HT-29 (cell line): Measurements from ENCODE around the gene S100A10. TPM values are rescaled to one million over a fixed set of nuclear protein-coding genes. Genes with fewer than 3 reads are reported as not detected.
A peak's percentile ranks its signal among the peaks of the same experiment; 100 is the strongest.

ENCODE experiments used
- DNase-seq: peaks from one replicate; pipeline ENCODE4 v3.0.0-alpha.2; 2015; ENCODE audit warnings: low spot score
- total RNA-seq: library from RNA; depleted of rRNA; stranded (reverse); fragments of >200 nt; shearing (Covaris generic); gene quantifications from 2 replicates; pipeline ENCODE4 v1.2.3, GENCODE V29; 2014; rRNA removed

The S100A10 gene
- total RNA-seq: 279 and 305 TPM in 2 replicates

- DNase-seq: peak; percentile 92
Measured at GRCh38 chr1:151993734-151994496, at the start of gene S100A10. S100A10 (minus strand) TSS chr1:151993859; CDS start chr1:151986230, 7,629 bp downstream.

GRCh38 chr1:152042030-152042429, 48.4 kb upstream of the S100A10 start:
- DNase-seq: no peak

GRCh38 chr1:152039886-152040285, 46.2 kb upstream of the S100A10 start:
- DNase-seq: no peak

- no peak for DNase-seq
Measured at GRCh38 chr1:152039461-152039860, 45.8 kb upstream of the S100A10 start.

- DNase-seq: no peak
Measured at GRCh38 chr1:152038871-152039270, 45.2 kb upstream of the S100A10 start.

- DNase-seq: peak; percentile 93
Measured at GRCh38 chr1:152036267-152037216, 42.9 kb upstream of the S100A10 start, which contains the start of gene S100A11. S100A11 (minus strand) TSS chr1:152037004; CDS start chr1:152036915, 89 bp downstream.

GRCh38 chr1:152035539-152036266, 42.0 kb upstream of the S100A10 start:
- DNase-seq: peak; percentile 73

- DNase-seq: peak; percentile 94
Measured at GRCh38 chr1:152034654-152035538, 41.2 kb upstream of the S100A10 start.

- DNase-seq: no peak
Measured at GRCh38 chr1:152034324-152034653, 40.6 kb upstream of the S100A10 start.

- DNase-seq: no peak
Measured at GRCh38 chr1:152029929-152030211, 36.2 kb upstream of the S100A10 start.

- peak; percentile 44 for DNase-seq
Measured at GRCh38 chr1:152029144-152029928, 35.7 kb upstream of the S100A10 start.

- DNase-seq: no peak
Measured at GRCh38 chr1:152026895-152027294, 33.2 kb upstream of the S100A10 start.

- DNase-seq: peak; percentile 65
Measured at GRCh38 chr1:152024223-152024622, 30.6 kb upstream of the S100A10 start.

- no peak for DNase-seq
Measured at GRCh38 chr1:152023221-152023620, 29.6 kb upstream of the S100A10 start.

GRCh38 chr1:152022474-152022873, 28.8 kb upstream of the S100A10 start:
- DNase-seq: no peak

- DNase-seq: no peak
Measured at GRCh38 chr1:152021569-152021968, 27.9 kb upstream of the S100A10 start.

GRCh38 chr1:152020849-152021248, 27.2 kb upstream of the S100A10 start:
- DNase-seq: no peak

- DNase-seq: no peak
Measured at GRCh38 chr1:152018537-152018936, 24.9 kb upstream of the S100A10 start.

- DNase-seq: no peak
Measured at GRCh38 chr1:152015766-152016165, 22.1 kb upstream of the S100A10 start.

- DNase-seq: no peak
Measured at GRCh38 chr1:152014943-152015342, 21.3 kb upstream of the S100A10 start.
